ENCODE data around the gene IGF1R.
"Not testable (repeated sequence)": the region's sequence is repeated elsewhere in the genome, so short reads cannot be mapped to it uniquely, and the experiment has no call there.

IGF1R gene

DNA sequence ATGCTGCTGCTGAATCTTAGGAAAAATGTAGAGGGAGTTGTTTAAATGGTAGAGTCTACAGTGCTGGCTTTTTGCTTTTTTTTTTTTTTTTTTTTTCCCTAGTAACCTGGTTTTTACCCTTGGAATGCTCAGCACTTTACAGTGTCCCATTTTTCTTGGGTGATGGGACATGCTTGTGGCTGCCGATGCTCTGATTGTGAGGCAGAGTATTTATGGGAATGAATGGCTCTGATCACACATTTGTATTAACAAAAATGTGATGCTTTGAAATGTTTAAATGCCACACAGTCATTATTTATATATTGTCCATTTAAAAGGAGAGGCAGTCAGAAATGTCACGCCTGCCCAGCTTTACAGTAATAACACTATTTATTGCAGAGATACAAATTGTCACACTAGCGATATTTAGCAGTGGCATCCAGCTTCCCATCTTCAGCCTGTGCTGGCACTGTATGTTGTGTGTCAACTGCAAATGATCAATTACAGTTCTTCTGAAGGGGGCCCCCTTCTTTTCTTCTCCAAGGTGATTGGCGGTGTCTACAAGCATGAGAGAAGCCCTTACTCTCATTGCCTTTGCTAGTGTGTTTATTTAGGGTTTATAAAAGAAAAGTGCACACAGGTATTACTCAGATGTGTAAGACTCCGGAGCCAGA lies 30.9 kb upstream of the IGF1R start:
- H3K4me3 ChIP-seq (ENCODE audit: severe bottlenecking): no peak overlapping the region
- peaks cover 17% of the 10 kb centered on the region for H3K27me3 ChIP-seq (ENCODE audit: insufficient read depth, poor library complexity, severe bottlenecking)
- no peaks in the 10 kb centered on the region for H3K36me3 ChIP-seq (ENCODE audit: low read depth)
- H3K4me1 ChIP-seq (ENCODE audit: insufficient read depth, poor library complexity, severe bottlenecking): peaks cover 12% of the 10 kb centered on the region
- no peaks in the 10 kb centered on the region for H3K9me3 ChIP-seq (ENCODE audit: severe bottlenecking)
- H3K27ac ChIP-seq (ENCODE audit: poor library complexity, severe bottlenecking): no peak overlapping the region
- TF ChIP-seq, protein P1, sequence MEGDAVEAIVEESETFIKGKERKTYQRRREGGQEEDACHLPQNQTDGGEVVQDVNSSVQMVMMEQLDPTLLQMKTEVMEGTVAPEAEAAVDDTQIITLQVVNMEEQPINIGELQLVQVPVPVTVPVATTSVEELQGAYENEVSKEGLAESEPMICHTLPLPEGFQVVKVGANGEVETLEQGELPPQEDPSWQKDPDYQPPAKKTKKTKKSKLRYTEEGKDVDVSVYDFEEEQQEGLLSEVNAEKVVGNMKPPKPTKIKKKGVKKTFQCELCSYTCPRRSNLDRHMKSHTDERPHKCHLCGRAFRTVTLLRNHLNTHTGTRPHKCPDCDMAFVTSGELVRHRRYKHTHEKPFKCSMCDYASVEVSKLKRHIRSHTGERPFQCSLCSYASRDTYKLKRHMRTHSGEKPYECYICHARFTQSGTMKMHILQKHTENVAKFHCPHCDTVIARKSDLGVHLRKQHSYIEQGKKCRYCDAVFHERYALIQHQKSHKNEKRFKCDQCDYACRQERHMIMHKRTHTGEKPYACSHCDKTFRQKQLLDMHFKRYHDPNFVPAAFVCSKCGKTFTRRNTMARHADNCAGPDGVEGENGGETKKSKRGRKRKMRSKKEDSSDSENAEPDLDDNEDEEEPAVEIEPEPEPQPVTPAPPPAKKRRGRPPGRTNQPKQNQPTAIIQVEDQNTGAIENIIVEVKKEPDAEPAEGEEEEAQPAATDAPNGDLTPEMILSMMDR (IDR thresholded peaks at IDR 0.05; ENCODE audit: poor library complexity, severe bottlenecking): no peak
- ATAC-seq (ENCODE audit: low read depth): no peak
- no peak for DNase-seq (ENCODE audit: low spot score)

DNA sequence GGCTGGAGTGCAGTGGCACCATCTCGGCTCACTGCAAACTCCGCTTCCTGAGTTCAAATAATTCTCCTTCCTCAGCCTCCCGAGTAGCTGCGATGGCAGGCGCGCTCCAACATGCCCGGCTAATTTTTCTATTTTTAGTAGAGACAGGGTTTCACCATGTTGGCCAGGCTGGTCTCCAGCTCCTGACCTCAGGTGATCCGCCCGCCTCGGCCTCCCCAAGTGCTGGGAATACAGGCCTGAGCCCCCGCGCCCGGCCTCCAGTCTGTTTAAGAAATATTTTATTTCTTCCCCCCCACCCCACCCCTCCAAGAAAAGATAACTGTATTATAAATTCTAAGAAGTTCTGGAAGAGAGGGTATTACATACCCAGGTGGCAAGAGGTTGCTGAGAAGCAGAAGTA lies 29.8 kb upstream of the IGF1R start:
- not testable (repeated sequence) for DNase-seq (ENCODE audit: low spot score); H3K27ac ChIP-seq (ENCODE audit: poor library complexity, severe bottlenecking); H3K36me3 ChIP-seq (ENCODE audit: low read depth); ATAC-seq (ENCODE audit: low read depth); H3K4me3 ChIP-seq (ENCODE audit: severe bottlenecking); H3K9me3 ChIP-seq (ENCODE audit: severe bottlenecking)
- Histone ChIP-seq H3K27me3 (ENCODE audit: insufficient read depth, poor library complexity, severe bottlenecking) (peaks cover 28% of the 10 kb centered on the region), H3K4me1 (ENCODE audit: insufficient read depth, poor library complexity, severe bottlenecking) (peaks cover 12% of the 10 kb centered on the region)

DNA sequence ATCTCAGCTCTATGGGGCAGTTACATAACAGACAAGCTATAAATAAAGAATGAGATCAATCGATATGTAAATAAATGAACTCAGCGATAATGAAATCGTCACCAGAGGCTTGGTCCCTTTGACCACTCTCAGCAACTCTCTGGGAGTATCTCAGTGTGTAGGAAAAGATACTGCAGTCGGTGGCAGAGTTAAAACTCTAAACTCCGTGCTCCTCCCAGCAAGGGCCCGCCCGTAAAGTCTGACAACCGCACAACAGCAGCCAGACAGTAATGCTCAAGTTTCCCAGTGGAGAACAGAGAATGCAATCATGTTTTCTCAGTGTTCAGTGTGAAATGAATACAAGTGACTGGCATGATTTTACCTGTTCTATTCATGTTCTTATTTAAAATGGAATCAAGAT lies 28.3 kb upstream of the IGF1R start:
- Histone ChIP-seq H3K4me3 (ENCODE audit: severe bottlenecking) (no peak overlapping the region), H3K36me3 (ENCODE audit: low read depth) (no peaks in the 10 kb centered on the region), H3K9me3 (ENCODE audit: severe bottlenecking) (no peaks in the 10 kb centered on the region), H3K27ac (ENCODE audit: poor library complexity, severe bottlenecking) (no peak overlapping the region), H3K4me1 (ENCODE audit: insufficient read depth, poor library complexity, severe bottlenecking) (peaks cover 1% of the 10 kb centered on the region), H3K27me3 (ENCODE audit: insufficient read depth, poor library complexity, severe bottlenecking) (peaks cover 35% of the 10 kb centered on the region)
- no peak for ATAC-seq (ENCODE audit: low read depth)
- no peak for DNase-seq (ENCODE audit: low spot score)
- TF ChIP-seq, protein P1 (IDR thresholded peaks at IDR 0.05; ENCODE audit: poor library complexity, severe bottlenecking): no peak

DNA sequence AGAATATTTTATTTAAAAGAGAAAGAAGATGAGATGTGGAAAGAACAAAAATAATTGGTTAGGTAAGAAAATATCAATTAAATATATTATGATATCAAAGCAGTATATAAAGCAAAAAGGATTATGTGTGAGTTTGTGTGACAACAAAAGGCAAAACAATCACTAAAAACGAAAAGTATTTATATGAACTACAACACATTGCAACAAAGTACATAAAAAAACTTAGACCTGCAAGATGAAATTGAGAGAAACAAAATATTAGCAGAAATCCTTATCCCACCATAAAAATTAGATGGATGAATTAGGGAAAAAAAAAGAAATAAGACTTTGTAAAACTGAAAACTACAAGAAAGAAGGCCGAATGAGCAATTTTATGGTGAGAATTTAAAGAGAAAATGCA lies 27.3 kb upstream of the IGF1R start:
- Histone ChIP-seq H3K9me3 (ENCODE audit: severe bottlenecking) (no peaks in the 10 kb centered on the region), H3K4me1 (ENCODE audit: insufficient read depth, poor library complexity, severe bottlenecking) (no peaks in the 10 kb centered on the region), H3K4me3 (ENCODE audit: severe bottlenecking) (no peak overlapping the region), H3K27ac (ENCODE audit: poor library complexity, severe bottlenecking) (no peak overlapping the region), H3K36me3 (ENCODE audit: low read depth) (no peaks in the 10 kb centered on the region), H3K27me3 (ENCODE audit: insufficient read depth, poor library complexity, severe bottlenecking) (peaks cover 35% of the 10 kb centered on the region)
- TF ChIP-seq, protein P1 (IDR thresholded peaks at IDR 0.05; ENCODE audit: poor library complexity, severe bottlenecking): no peak
- ATAC-seq (ENCODE audit: low read depth): no peak
- DNase-seq (ENCODE audit: low spot score): no peak

DNA sequence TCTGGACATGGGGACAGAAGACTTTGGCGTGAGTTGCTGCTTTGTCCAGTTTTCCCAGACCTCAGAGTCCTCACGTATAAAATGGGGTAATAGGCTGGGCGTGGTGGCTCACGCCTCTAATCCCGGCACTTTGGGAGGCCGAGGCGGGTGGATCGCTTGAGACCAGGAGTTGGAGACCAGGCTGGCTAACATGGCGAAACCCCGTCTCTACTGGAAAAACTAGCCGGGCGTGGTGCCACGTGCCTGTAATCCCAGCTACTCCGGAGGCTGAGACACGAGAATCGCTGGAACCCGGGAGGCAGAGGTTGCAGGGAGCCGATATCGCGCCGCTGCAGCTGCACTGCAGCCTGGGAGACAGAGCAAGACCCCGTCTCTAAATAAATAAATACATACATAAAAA lies 22.7 kb upstream of the IGF1R start:
- Histone ChIP-seq H3K36me3 (ENCODE audit: low read depth) (no peaks in the 10 kb centered on the region), H3K27ac (ENCODE audit: poor library complexity, severe bottlenecking) (no peak overlapping the region), H3K4me3 (ENCODE audit: severe bottlenecking) (no peak overlapping the region), H3K9me3 (ENCODE audit: severe bottlenecking) (no peaks in the 10 kb centered on the region), H3K4me1 (ENCODE audit: insufficient read depth, poor library complexity, severe bottlenecking) (no peaks in the 10 kb centered on the region), H3K27me3 (ENCODE audit: insufficient read depth, poor library complexity, severe bottlenecking) (peaks cover 48% of the 10 kb centered on the region)
- ATAC-seq (ENCODE audit: low read depth) (no peak), DNase-seq (ENCODE audit: low spot score) (no peak)
- TF ChIP-seq, protein P1 (IDR thresholded peaks at IDR 0.05; ENCODE audit: poor library complexity, severe bottlenecking): no peak
